CD4-positive, alpha-beta T cell (primary cell): Measurements from ENCODE around the gene SPDYE1. TPM values are rescaled to one million over a fixed set of nuclear protein-coding genes. Genes with fewer than 3 reads are reported as not detected.
"Not testable (repeated sequence)": the region's sequence is repeated elsewhere in the genome, so short reads cannot be mapped to it uniquely, and the experiment has no call there.

Source experiments
- ATAC-seq: fragments of 200-7000 bp; cut with Tn5 transposase; one replicate; pipeline ENCODE4 v1.10.0; 2022; ENCODE audit warnings: mild to moderate bottlenecking; ENCODE audit not compliant: poor library complexity
- CTCF ChIA-PET: fragments of 350-600 bp; sonication (Branson Sonifier 250); formaldehyde crosslinking; loops from one replicate; lab custom pipeline; 2021; ENCODE audit warnings: antibody characterized with exemption, inconsistent platforms; lab: Charles Lee
- POLR2A ChIA-PET: fragments of 350-600 bp; sonication (Branson Sonifier 250); formaldehyde crosslinking; loops from one replicate; lab custom pipeline; 2021; ENCODE audit warnings: antibody characterized with exemption, inconsistent platforms; lab: Charles Lee
- DNase-seq, 14 experiments: peaks; one replicate each; pipeline ENCODE4 v3.0.0-alpha.2; 2013 to 2020; ENCODE audit warnings: mixed read lengths in 2 of 14
- H3K27ac ChIP-seq, 2 donors: one replicate each; pipeline versions ENCODE4 v1.5.1 to v1.7.0; 2013; ENCODE audit warnings: low read length in 2 of 2, low read depth in 1 of 2, mild to moderate bottlenecking in 1 of 2
- H3K27me3 ChIP-seq, 2 experiments: 1 replicate in 1 of 2; 2 replicates in 1 of 2; pipeline versions ENCODE4 v1.6.1 to v1.7.0; 2013; ENCODE audit warnings: low read length in 2 of 2, control low read depth in 1 of 2, mild to moderate bottlenecking in 1 of 2, moderate library complexity in 1 of 2; ENCODE audit not compliant: insufficient read depth in 2 of 2, control insufficient read depth in 1 of 2
- H3K36me3 ChIP-seq: one replicate; pipeline ENCODE4 v1.6.1; 2013; ENCODE audit warnings: low read length, control low read depth; ENCODE audit not compliant: insufficient read depth
- H3K4me1 ChIP-seq: one replicate; pipeline ENCODE4 v1.6.1; 2013; ENCODE audit warnings: low read length, control low read depth; ENCODE audit not compliant: insufficient read depth
- H3K4me3 ChIP-seq: one replicate; pipeline ENCODE4 v1.5.1; 2013; ENCODE audit warnings: mild to moderate bottlenecking, low read length, moderate library complexity
- H3K9me3 ChIP-seq, 2 experiments: 1 replicate in 1 of 2; 2 replicates in 1 of 2; pipeline versions ENCODE4 v1.6.1 to v1.7.0; 2013; ENCODE audit warnings: low read length in 2 of 2, mild to moderate bottlenecking in 2 of 2, control low read depth in 1 of 2, moderate library complexity in 1 of 2; ENCODE audit not compliant: control insufficient read depth in 1 of 2, insufficient read depth in 1 of 2
- H3K27ac Mint-ChIP-seq: one replicate; pipeline ENCODE4 v1.8.0; 2020; ENCODE audit warnings: mixed read lengths
- H3K27me3 Mint-ChIP-seq: one replicate; pipeline ENCODE4 v1.8.0; 2021; ENCODE audit warnings: mixed read lengths
- H3K36me3 Mint-ChIP-seq: one replicate; pipeline ENCODE4 v1.8.0; 2021; ENCODE audit warnings: low read depth, mixed read lengths
- H3K4me1 Mint-ChIP-seq: one replicate; pipeline ENCODE4 v1.8.0; 2021; ENCODE audit warnings: low read depth, mixed read lengths
- H3K4me3 Mint-ChIP-seq: one replicate; pipeline ENCODE4 v1.8.0; 2020; ENCODE audit warnings: mild to moderate bottlenecking, mixed read lengths
- H3K9me3 Mint-ChIP-seq: one replicate; pipeline ENCODE4 v1.8.0; 2020; ENCODE audit warnings: mixed read lengths
- intact Hi-C, 2 experiments: fragments of 100-400 bp; cut with DNase I in 1 of 2; cut with micrococcal nuclease in 1 of 2; formaldehyde crosslinking; loops; one replicate each; pipeline versions ENCODE4 v1.15.1 to v1.9.0; 2023 to 2025; cut with DNase I, micrococcal nuclease
- total RNA-seq, 174 experiments: library from RNA in 2 of 174; stranded (reverse) in 2 of 174; gene quantifications; one replicate each; pipeline ENCODE4 v1.2.3 and lab custom pipeline; 2021 to 2026
- TF ChIP-seq, protein P1 (sequence below): fragments of 200-600 bp; IDR thresholded peaks from one replicate; pipeline ENCODE4 v1.8.0; 2022; ENCODE audit warnings: antibody characterized with exemption, mild to moderate bottlenecking

The SPDYE1 gene
- total RNA-seq, 2 experiments from 2014 or later: not detected

DNA sequence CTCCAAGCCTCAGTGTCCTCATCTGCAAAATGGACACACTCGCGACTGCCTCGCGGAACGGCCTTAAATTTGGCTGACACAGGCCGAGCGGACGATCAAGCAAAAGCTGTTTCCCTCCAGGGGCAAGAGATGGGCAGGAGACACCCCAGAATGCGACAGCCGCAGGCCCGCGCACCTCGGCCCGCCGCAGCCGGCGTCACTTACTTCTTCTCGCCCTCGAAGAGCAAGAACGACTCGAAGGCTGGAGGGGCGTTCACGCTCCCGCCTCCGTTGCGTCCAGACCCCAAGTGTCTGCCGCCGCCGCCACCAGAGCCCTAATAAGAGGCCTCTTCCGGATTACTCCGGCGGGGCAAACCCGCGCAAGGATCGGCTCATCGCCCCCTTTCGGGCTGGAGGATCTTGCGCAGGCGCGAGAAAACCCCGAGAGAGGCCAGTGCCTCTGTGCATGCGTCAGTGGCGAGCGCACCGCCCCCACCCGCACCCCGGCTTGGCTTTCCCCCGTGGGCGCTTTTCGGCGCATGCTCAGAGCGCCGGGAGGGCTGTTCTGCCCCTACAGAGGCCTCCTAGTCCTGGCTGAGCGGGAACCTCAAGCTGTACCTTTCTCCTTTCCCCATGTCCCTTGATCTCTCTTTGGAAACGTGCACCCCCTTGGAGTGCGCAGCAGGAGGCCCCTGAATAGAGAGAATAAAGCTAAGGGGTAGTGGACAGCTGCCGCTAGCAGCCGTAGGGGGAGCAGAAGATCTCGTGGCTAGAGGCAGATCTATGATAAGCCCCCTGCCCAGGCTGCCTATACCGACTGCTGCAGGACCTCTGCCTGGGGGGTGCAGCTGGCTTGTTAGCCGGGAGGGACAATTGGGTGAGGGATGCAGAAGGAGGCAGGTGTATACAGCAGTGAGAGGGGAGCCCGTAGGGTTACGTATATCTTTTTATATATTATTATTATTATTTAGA is 21.4 kb downstream of the SPDYE1 start:
- H3K9me3 Mint-ChIP-seq, H3K36me3 Mint-ChIP-seq, H3K9me3 ChIP-seq, H3K27me3 ChIP-seq, H3K36me3 ChIP-seq, H3K27me3 Mint-ChIP-seq: not testable (repeated sequence)
- Mint-ChIP-seq H3K4me3 (peak overlapping the region; percentile 96), H3K27ac (peak overlapping the region; percentile 89), H3K4me1 (peaks cover 17% of the 10 kb centered on the region)
- peak overlapping the region; percentile 63 for H3K4me3 ChIP-seq
- ATAC-seq: peak; percentile 94
- H3K4me1 ChIP-seq: peaks cover 22% of the 10 kb centered on the region
- H3K27ac ChIP-seq: peak overlapping the region; percentile 52 to 73
- intact Hi-C loops: loop anchor here (2.0 kb wide), 3 partner anchors 26 to 182 kb away; partner anchors contain the start of genes DBNL (in 2 of the 2), POLM (in 1 of the 2) and YKT6 (in 1 of the 2)
- POLR2A ChIA-PET: interaction anchor here (1.2 kb wide), 1 partner anchor 25 kb away, joined by 4 read pairs; the partner anchor contains the start of gene DBNL
- CTCF ChIA-PET: interaction anchor here (1.0 to 2.2 kb wide), 3 partner anchors 25 to 29 kb away, joined by 3 to 8 read pairs (median 3); partner anchors contain the start of gene DBNL
- DNase-seq: peak; percentile 98 to 99 (median 99)
- TF ChIP-seq, protein P1, sequence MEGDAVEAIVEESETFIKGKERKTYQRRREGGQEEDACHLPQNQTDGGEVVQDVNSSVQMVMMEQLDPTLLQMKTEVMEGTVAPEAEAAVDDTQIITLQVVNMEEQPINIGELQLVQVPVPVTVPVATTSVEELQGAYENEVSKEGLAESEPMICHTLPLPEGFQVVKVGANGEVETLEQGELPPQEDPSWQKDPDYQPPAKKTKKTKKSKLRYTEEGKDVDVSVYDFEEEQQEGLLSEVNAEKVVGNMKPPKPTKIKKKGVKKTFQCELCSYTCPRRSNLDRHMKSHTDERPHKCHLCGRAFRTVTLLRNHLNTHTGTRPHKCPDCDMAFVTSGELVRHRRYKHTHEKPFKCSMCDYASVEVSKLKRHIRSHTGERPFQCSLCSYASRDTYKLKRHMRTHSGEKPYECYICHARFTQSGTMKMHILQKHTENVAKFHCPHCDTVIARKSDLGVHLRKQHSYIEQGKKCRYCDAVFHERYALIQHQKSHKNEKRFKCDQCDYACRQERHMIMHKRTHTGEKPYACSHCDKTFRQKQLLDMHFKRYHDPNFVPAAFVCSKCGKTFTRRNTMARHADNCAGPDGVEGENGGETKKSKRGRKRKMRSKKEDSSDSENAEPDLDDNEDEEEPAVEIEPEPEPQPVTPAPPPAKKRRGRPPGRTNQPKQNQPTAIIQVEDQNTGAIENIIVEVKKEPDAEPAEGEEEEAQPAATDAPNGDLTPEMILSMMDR: peak; percentile 71

DNA sequence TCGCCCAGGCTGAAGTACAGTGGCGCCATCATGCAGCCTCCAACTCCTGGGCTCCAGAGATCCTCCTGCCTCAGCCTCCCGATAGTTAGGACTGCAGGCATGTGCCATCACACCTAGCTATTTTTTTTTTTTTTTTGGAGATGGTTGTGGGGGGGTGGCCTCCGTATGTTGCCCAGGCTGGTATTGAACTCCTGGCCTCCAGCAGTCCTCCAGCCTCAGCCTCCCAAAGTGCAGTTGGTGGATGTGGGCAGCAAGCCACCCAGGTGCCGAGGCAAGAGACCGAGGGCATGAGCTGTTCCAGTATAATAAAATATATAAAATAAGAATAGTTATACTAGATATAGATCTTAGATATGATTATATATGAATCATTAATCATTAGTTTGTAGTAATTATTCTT is 22.1 kb downstream of the SPDYE1 start:
- Mint-ChIP-seq H3K27ac (peak overlapping the region; percentile 89), H3K4me1 (peaks cover 17% of the 10 kb centered on the region)
- H3K4me3 Mint-ChIP-seq, H3K36me3 ChIP-seq, H3K9me3 ChIP-seq, H3K9me3 Mint-ChIP-seq, H3K4me3 ChIP-seq, H3K36me3 Mint-ChIP-seq, ATAC-seq, H3K27me3 ChIP-seq, H3K27me3 Mint-ChIP-seq: not testable (repeated sequence)
- ChIA-PET CTCF (interaction anchor here (1.0 to 2.2 kb wide), 4 partner anchors 25 to 103 kb away, joined by 3 to 8 read pairs (median 4); partner anchors contain the start of genes DBNL and POLD2), POLR2A (interaction anchor here (1.2 kb wide), 1 partner anchor 25 kb away, joined by 4 read pairs; the partner anchor contains the start of gene DBNL)
- intact Hi-C loops: loop anchor here (2.0 kb wide), 3 partner anchors 25 to 181 kb away; partner anchors contain the start of genes DBNL (in 2 of the 2), POLM (in 1 of the 2) and YKT6 (in 1 of the 2)
- Histone ChIP-seq H3K4me1 (peaks cover 22% of the 10 kb centered on the region), H3K27ac (peak overlapping the region in 1 of 2 donors; percentile 73)
- peak in 1 of 14 experiments; percentile 11 for DNase-seq

DNA sequence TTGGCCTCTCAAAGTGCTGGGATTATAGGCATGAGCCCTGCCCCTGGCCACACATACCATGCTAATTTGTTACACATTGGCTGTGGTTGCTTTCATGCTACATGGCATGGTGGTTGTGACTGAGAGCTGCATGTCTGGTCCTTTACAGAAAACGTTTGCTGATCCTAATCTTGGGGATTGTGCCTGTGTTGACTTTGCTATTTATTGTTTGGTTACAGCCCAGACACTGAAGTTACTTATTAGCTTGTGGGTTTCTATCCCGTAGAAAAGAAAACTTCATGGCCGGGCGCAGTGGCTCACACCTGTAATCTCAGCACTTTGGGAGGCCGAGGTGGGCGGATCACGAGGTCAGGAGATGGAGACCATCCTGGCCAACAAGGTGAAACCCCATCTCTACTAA is 24.4 kb downstream of the SPDYE1 start:
- ATAC-seq, DNase-seq, H3K27me3 Mint-ChIP-seq, H3K4me3 Mint-ChIP-seq, H3K27ac ChIP-seq, H3K9me3 Mint-ChIP-seq, H3K9me3 ChIP-seq, H3K27me3 ChIP-seq, CTCF ChIA-PET, H3K4me3 ChIP-seq, H3K27ac Mint-ChIP-seq, intact Hi-C loops, H3K36me3 ChIP-seq, POLR2A ChIA-PET, H3K36me3 Mint-ChIP-seq: not testable (repeated sequence)
- H3K4me1 Mint-ChIP-seq: peaks cover 17% of the 10 kb centered on the region
- peaks cover 20% of the 10 kb centered on the region for H3K4me1 ChIP-seq

DNA sequence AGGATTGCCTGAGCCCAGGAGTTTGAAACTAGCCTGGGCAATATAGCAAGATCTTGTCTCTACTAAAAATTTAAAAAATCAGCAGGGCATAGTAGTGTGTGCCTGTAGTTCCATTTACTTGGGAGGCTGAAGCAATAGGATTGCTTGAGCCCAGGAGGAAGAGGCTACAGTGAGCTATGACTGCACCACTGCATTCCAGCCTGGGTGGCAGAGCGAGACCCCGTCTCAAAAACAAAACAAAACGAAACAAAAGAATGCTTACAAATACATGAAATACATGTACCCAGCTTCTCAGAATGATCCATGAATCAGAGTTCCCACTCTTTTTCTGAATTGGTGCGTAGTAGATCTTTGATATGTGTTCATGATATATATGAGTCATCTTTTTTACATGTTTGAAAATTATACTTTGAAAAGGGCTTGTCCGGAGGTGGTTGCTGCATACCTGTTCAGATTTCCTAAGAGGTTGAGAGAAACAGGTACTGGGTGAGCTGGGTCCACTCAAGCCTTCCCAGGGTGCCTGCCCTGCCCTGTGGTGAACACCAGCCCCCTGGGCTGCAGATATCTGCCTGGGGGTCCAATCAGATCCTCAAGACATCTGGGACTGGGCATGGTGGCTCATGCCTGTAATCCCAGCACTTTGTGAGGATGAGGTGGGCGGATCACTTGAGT is 25.2 kb downstream of the SPDYE1 start:
- H3K36me3 ChIP-seq, ATAC-seq, H3K27ac ChIP-seq, H3K9me3 Mint-ChIP-seq, H3K27me3 Mint-ChIP-seq, intact Hi-C loops, H3K4me3 Mint-ChIP-seq, H3K27ac Mint-ChIP-seq, H3K27me3 ChIP-seq, DNase-seq, H3K4me3 ChIP-seq, POLR2A ChIA-PET, CTCF ChIA-PET, H3K9me3 ChIP-seq, H3K36me3 Mint-ChIP-seq: not testable (repeated sequence)
- H3K4me1 ChIP-seq: peaks cover 17% of the 10 kb centered on the region
- H3K4me1 Mint-ChIP-seq: peaks cover 17% of the 10 kb centered on the region

DNA sequence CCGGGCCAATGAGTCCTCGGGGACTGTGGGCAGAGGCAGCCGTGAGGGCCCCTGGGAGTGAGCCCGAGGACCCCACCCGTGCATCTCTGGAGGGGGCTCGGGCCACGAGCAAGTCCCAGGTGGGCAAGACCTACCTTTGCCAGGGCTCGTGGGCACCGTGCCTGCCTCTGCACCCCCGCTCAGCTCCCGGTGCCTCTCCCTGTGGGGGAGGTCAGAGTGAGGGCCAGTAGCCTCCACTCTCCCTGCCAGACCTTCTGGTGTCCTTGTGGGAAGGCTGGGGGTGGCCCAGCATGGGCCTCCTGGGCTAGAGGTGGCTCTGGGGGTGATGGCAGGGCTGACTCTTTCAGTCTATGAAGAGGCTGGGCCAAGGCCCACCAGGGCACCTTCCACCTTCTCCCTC is 31.7 kb downstream of the SPDYE1 start:
- ATAC-seq, H3K4me1 ChIP-seq, H3K4me3 Mint-ChIP-seq: not testable (repeated sequence)

DNA sequence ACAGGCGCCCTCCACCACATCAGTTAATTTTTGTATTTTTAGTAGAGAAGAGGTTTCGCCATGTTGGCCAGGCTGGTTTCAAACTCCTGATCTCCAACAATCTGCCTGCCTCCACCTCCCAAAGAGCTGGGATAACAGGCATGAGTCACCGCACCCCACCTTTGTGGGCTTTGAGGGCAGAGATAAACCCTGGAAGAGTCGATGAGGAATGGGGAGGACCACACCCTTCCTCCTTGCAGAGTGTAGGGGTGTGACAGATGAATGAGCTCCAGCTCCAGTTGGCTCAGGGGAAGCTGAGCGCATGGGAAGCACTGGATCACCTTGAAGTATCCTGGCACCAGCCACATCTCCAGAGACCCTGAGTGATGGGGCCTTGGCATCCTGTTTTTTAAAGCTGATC is 32.3 kb downstream of the SPDYE1 start:
- H3K4me3 ChIP-seq, H3K4me1 Mint-ChIP-seq, H3K27ac ChIP-seq, H3K4me1 ChIP-seq, DNase-seq, H3K4me3 Mint-ChIP-seq, H3K9me3 Mint-ChIP-seq, POLR2A ChIA-PET, H3K9me3 ChIP-seq, ATAC-seq, H3K27ac Mint-ChIP-seq, H3K27me3 ChIP-seq, H3K27me3 Mint-ChIP-seq, CTCF ChIA-PET, H3K36me3 Mint-ChIP-seq, H3K36me3 ChIP-seq, intact Hi-C loops: not testable (repeated sequence)

More for the DNA sequence above, 31.7 kb downstream of the SPDYE1 start:
- H3K4me3 ChIP-seq, H3K27me3 ChIP-seq, H3K27me3 Mint-ChIP-seq, intact Hi-C loops, H3K9me3 Mint-ChIP-seq, H3K27ac ChIP-seq, H3K36me3 Mint-ChIP-seq, H3K36me3 ChIP-seq, H3K9me3 ChIP-seq, H3K4me1 Mint-ChIP-seq, H3K27ac Mint-ChIP-seq, CTCF ChIA-PET, POLR2A ChIA-PET, DNase-seq: not testable (repeated sequence)
